ENCODE results near the gene KAT2B.

Gene KAT2B

GRCh38 chr3:20078194-20078714 is 38.0 kb downstream of the KAT2B start:
- H3K27me3 Mint-ChIP-seq (ENCODE audit: low read depth) = no peaks in the 10 kb centered on the region
- H3K4me1 Mint-ChIP-seq (ENCODE audit: low read depth) = peaks cover 10% of the 10 kb centered on the region
- DNase-seq (ENCODE audit: low spot score) = no peak
- H3K36me3 Mint-ChIP-seq (ENCODE audit: low read depth) = peaks cover 34% of the 10 kb centered on the region
- H3K27ac Mint-ChIP-seq = no peak overlapping the region
- H3K9me3 Mint-ChIP-seq = no peaks in the 10 kb centered on the region
- H3K4me3 Mint-ChIP-seq = no peak overlapping the region

DNA sequence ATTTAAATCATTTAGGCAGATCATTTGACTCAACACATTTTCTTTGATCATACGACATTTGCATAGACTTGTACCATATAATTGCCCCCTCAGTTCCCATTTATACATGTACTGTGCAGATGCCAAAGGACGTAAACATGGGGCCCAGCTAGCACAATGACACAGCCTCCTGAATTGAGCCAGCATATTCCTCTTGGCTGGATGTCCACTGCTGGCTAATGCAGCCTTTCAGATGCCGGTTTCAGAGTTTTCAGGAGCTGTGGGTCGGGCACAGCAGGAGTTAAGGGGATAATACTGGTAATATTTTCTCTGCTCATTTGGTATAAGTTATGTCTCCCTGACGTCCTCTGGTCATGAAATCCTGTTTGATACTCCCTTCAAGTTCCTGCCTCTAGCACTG is 39.4 kb downstream of the KAT2B start:
- Mint-ChIP-seq H3K9me3 (no peaks in the 10 kb centered on the region), H3K4me3 (no peak overlapping the region), H3K4me1 (ENCODE audit: low read depth) (peaks cover 10% of the 10 kb centered on the region), H3K27ac (no peak overlapping the region), H3K36me3 (ENCODE audit: low read depth) (peaks cover 31% of the 10 kb centered on the region), H3K27me3 (ENCODE audit: low read depth) (no peaks in the 10 kb centered on the region)
- DNase-seq (ENCODE audit: low spot score) = no peak

GRCh38 chr3:20080956-20081554 is 40.8 kb downstream of the KAT2B start:
- H3K9me3 Mint-ChIP-seq = no peaks in the 10 kb centered on the region
- H3K4me1 Mint-ChIP-seq (ENCODE audit: low read depth) = peaks cover 10% of the 10 kb centered on the region
- no peak for DNase-seq (ENCODE audit: low spot score)
- no peaks in the 10 kb centered on the region for H3K27me3 Mint-ChIP-seq (ENCODE audit: low read depth)
- no peak overlapping the region for H3K4me3 Mint-ChIP-seq
- H3K27ac Mint-ChIP-seq = no peak overlapping the region
- H3K36me3 Mint-ChIP-seq (ENCODE audit: low read depth) = peaks cover 28% of the 10 kb centered on the region

- H3K4me1 Mint-ChIP-seq (ENCODE audit: low read depth) = peaks cover 8% of the 10 kb centered on the region
- no peaks in the 10 kb centered on the region for H3K9me3 Mint-ChIP-seq
- H3K36me3 Mint-ChIP-seq (ENCODE audit: low read depth) = peaks cover 34% of the 10 kb centered on the region
- no peak overlapping the region for H3K27ac Mint-ChIP-seq
- no peak for DNase-seq (ENCODE audit: low spot score)
- H3K4me3 Mint-ChIP-seq = no peak overlapping the region
- no peaks in the 10 kb centered on the region for H3K27me3 Mint-ChIP-seq (ENCODE audit: low read depth)
These were observed 43.0 kb downstream of the KAT2B start for GRCh38 chr3:20083253-20083652.

DNA sequence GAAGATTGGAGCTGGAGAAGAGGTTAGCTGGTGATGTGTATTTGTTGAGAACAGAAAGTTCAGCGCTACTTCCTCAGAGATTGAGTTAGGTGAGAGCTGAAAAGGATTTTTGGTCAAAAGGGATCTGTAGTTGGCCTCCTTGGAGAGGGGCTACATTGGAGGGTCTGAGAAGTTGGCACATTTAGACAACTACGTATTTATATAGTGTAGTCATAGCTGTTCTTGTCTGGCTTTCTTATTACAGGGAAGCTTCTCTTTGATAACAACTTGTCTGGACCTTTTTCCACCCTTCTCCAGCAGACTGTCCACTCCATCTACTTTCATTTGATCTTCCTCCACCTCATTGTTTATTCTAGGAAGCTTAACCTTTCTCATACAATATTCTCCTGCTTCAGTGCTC is 43.7 kb downstream of the KAT2B start:
- no peaks in the 10 kb centered on the region for H3K27me3 Mint-ChIP-seq (ENCODE audit: low read depth)
- no peak for DNase-seq (ENCODE audit: low spot score)
- no peak overlapping the region for H3K4me3 Mint-ChIP-seq
- no peak overlapping the region for H3K27ac Mint-ChIP-seq
- peaks cover 8% of the 10 kb centered on the region for H3K4me1 Mint-ChIP-seq (ENCODE audit: low read depth)
- H3K36me3 Mint-ChIP-seq (ENCODE audit: low read depth) = peaks cover 37% of the 10 kb centered on the region
- H3K9me3 Mint-ChIP-seq = no peaks in the 10 kb centered on the region

DNA sequence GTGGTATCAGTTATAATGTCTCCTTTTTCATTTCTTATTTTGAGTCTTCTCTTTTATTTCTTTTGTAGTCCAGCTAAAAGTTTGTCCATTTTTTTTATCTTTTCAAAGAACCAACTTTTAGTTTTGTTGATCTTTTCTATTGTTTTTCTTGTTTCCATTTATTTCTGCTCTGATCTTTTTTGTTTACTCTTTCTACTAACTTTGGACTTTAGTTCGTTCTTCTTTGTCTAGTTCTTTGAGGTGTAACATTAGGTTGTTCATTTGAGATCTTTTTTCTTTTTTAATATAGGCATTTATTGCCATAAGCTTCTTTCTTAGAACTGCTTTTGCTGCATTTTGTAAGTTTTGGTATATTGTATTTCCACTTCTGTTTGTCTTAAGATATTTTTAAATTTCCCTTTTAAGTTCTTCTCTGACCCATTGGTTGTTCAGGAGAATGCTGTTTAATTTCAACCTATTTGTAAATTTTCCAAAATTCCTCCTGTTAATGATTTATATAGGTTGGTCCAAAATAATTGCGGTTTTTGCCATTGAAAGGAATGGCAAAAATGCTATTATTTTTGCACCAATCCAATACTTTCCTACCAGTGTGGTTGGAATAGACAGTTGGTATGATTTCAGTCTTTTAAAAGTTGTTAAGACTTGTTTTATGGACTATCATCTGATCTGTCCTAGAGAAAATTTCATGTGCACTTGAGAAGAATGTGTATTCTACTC is 51.2 kb downstream of the KAT2B start:
- Mint-ChIP-seq H3K9me3 (peaks cover 17% of the 10 kb centered on the region), H3K27me3 (ENCODE audit: low read depth) (no peaks in the 10 kb centered on the region), H3K36me3 (ENCODE audit: low read depth) (peaks cover 66% of the 10 kb centered on the region), H3K4me1 (ENCODE audit: low read depth) (peaks cover 2% of the 10 kb centered on the region), H3K27ac (no peak overlapping the region), H3K4me3 (no peak overlapping the region)
- no peak for DNase-seq (ENCODE audit: low spot score)

- Mint-ChIP-seq H3K27ac (no peak overlapping the region), H3K4me3 (no peak overlapping the region), H3K4me1 (ENCODE audit: low read depth) (peaks cover 21% of the 10 kb centered on the region), H3K9me3 (peaks cover 7% of the 10 kb centered on the region), H3K27me3 (ENCODE audit: low read depth) (no peaks in the 10 kb centered on the region), H3K36me3 (ENCODE audit: low read depth) (peaks cover 60% of the 10 kb centered on the region)
- no peak for DNase-seq (ENCODE audit: low spot score)
These were observed 55.2 kb downstream of the KAT2B start for GRCh38 chr3:20095470-20095869.

GRCh38 chr3:20096135-20096685 is 56.0 kb downstream of the KAT2B start:
- peaks cover 3% of the 10 kb centered on the region for H3K9me3 Mint-ChIP-seq

DNA sequence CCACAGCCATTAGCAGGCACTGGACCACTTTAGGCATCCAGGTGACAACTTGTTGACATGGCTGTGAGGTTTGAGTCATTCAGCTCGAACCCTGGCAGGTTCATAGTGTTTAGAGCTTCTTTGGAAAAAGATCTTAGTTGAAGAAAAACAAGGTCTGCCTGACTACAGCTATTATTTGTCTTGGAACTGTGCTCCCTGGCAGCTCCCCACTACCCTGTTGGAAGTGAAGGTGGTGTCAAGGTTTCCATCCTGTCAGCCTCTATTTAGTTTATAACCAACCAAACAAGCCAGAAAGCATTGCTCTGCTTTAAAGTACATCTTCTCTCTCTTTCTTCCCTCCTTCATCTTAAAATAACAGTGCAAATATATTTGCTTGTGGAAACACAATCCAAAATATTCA is 56.8 kb downstream of the KAT2B start:
- no peaks in the 10 kb centered on the region for H3K9me3 Mint-ChIP-seq
- peaks cover 32% of the 10 kb centered on the region for H3K4me1 Mint-ChIP-seq (ENCODE audit: low read depth)
- H3K4me3 Mint-ChIP-seq = no peak overlapping the region
- H3K36me3 Mint-ChIP-seq (ENCODE audit: low read depth) = peaks cover 58% of the 10 kb centered on the region
- H3K27me3 Mint-ChIP-seq (ENCODE audit: low read depth) = no peaks in the 10 kb centered on the region
- no peak overlapping the region for H3K27ac Mint-ChIP-seq
- DNase-seq (ENCODE audit: low spot score) = no peak

More at GRCh38 chr3:20096135-20096685, 56.0 kb downstream of the KAT2B start:
- Mint-ChIP-seq H3K36me3 (ENCODE audit: low read depth) (peaks cover 61% of the 10 kb centered on the region), H3K4me1 (ENCODE audit: low read depth) (peaks cover 28% of the 10 kb centered on the region), H3K27me3 (ENCODE audit: low read depth) (no peaks in the 10 kb centered on the region), H3K27ac (no peak overlapping the region), H3K4me3 (no peak overlapping the region)
- no peak for DNase-seq (ENCODE audit: low spot score)

GRCh38 chr3:20099060-20099459 is 58.8 kb downstream of the KAT2B start:
- no peaks in the 10 kb centered on the region for H3K27me3 Mint-ChIP-seq (ENCODE audit: low read depth)
- no peaks in the 10 kb centered on the region for H3K9me3 Mint-ChIP-seq
- peaks cover 44% of the 10 kb centered on the region for H3K4me1 Mint-ChIP-seq (ENCODE audit: low read depth)
- peaks cover 64% of the 10 kb centered on the region for H3K36me3 Mint-ChIP-seq (ENCODE audit: low read depth)
- H3K4me3 Mint-ChIP-seq = no peak overlapping the region
- no peak for DNase-seq (ENCODE audit: low spot score)
- no peak overlapping the region for H3K27ac Mint-ChIP-seq

DNA sequence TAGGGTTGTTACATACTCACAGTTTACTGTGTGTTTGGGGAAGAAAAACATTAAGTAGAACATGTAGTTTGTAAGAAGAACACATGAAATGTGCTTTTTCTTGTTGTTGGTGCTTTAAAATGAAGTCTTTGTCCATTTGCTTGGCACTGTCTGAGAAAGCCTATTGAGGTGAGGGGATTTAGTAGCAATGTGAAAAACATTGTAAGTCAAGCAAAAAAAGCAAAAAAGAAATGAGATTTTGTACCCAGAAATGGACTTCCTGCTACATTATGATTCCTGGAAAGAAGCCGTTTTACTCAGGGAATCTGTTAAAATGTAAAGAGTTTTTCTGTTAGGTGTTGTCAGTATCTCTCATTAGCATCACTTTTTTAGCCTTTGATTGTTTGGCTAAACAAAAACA is 59.9 kb downstream of the KAT2B start:
- Mint-ChIP-seq H3K36me3 (ENCODE audit: low read depth) (peaks cover 56% of the 10 kb centered on the region), H3K27ac (peak overlapping the region; percentile 59), H3K4me3 (peak overlapping the region; percentile 48), H3K27me3 (ENCODE audit: low read depth) (no peaks in the 10 kb centered on the region), H3K4me1 (ENCODE audit: low read depth) (peaks cover 54% of the 10 kb centered on the region), H3K9me3 (no peaks in the 10 kb centered on the region)
- no peak for DNase-seq (ENCODE audit: low spot score)

DNA sequence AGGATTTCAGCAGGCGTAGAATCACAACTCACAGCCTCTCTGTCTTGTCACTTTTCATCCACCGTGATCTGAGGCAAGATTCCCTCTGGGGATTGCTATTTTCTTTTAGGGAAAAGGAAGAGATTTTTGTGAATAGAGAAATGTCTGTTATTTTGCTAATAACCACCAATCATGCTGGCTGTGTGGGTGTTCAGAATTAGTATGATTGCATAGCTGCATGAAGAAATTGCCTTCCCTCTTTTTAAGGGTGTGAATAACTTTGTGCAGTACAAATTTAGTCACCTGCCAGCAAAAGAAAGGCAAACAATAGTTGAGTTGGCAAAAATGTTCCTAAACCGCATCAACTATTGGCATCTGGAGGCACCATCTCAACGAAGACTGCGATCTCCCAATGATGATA is 60.8 kb downstream of the KAT2B start:
- H3K27ac Mint-ChIP-seq = no peak overlapping the region
- H3K4me1 Mint-ChIP-seq (ENCODE audit: low read depth) = peaks cover 60% of the 10 kb centered on the region
- H3K27me3 Mint-ChIP-seq (ENCODE audit: low read depth) = no peaks in the 10 kb centered on the region
- DNase-seq (ENCODE audit: low spot score) = no peak
- no peaks in the 10 kb centered on the region for H3K9me3 Mint-ChIP-seq
- H3K36me3 Mint-ChIP-seq (ENCODE audit: low read depth) = peaks cover 51% of the 10 kb centered on the region
- H3K4me3 Mint-ChIP-seq = peak overlapping the region; percentile 48

DNA sequence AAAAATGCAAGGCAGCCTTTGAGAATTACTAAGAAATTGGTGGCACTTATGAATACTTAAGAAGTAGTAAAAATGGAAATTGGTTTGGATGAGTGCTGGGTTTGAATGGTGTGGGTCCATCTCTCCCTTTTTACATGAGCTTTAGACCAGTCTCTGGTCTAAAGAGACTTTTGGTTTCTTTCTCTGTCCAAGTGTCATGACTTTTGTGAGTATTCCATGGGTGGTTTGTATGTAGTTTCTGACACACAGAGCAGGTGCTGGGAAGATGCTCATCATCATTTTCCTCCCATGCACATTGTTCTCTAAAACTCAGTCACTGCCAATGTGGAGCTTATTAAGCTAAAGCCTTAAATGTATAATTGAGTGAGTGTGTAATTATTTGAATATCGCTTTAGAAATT is 63.5 kb downstream of the KAT2B start:
- H3K4me1 Mint-ChIP-seq (ENCODE audit: low read depth) = peaks cover 70% of the 10 kb centered on the region
- peaks cover 43% of the 10 kb centered on the region for H3K36me3 Mint-ChIP-seq (ENCODE audit: low read depth)
- H3K27ac Mint-ChIP-seq = peak overlapping the region; percentile 77
- no peak for DNase-seq (ENCODE audit: low spot score)
- H3K4me3 Mint-ChIP-seq = peak overlapping the region; percentile 59
- no peaks in the 10 kb centered on the region for H3K27me3 Mint-ChIP-seq (ENCODE audit: low read depth)
- H3K9me3 Mint-ChIP-seq = no peaks in the 10 kb centered on the region

DNA sequence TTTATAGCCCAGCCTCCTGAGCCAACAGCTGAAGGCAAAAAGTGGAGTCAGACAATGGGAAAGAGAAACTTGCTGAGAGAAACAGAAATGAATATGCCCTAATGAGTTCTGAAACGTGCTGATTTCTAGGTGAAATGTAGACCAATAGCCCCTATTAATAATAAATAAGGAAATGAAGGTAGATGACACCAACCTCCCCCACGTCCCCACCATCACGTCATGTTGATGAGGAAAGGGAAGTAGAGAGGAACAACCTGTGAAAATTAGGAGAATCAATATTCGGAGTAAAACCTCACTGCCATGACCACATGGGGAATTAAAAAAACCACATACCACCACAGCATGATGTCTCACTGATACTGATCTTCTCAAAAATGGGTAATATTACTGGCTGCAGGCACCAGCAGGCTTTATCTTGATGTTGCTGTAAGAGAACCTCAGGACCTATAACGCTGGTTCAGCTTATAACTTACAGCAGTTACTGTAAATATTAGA is 64.0 kb downstream of the KAT2B start:
- Mint-ChIP-seq H3K27ac (peak overlapping the region; percentile 77), H3K9me3 (no peaks in the 10 kb centered on the region), H3K4me1 (ENCODE audit: low read depth) (peaks cover 69% of the 10 kb centered on the region), H3K36me3 (ENCODE audit: low read depth) (peaks cover 44% of the 10 kb centered on the region), H3K27me3 (ENCODE audit: low read depth) (no peaks in the 10 kb centered on the region), H3K4me3 (peak overlapping the region; percentile 59)
- DNase-seq (ENCODE audit: low spot score) = peak; percentile 51

Data from T-helper 2 cell treated with Interferon-gamma antibody and Interleukin-4, amounts not matched to agents 5 μg/mL and 100 μg/mL, for 36 hours (primary cell).